HL-60/S4 treated with retinoic acid at 250 ng/mL for 4 days and 3 days (cell line): Measurements from ENCODE around the gene OXCT2.
"Not testable (repeated sequence)": the region's sequence is repeated elsewhere in the genome, so short reads cannot be mapped to it uniquely, and the experiment has no call there.

Source experiments
- in situ Hi-C: fragments of 300-500 bp; cut with MboI; formaldehyde crosslinking; loops from 2 replicates; pipeline ENCODE4 v1.7.0; 2022; ENCODE audit warnings: low sequenced_read_pairs

OXCT2 gene

DNA sequence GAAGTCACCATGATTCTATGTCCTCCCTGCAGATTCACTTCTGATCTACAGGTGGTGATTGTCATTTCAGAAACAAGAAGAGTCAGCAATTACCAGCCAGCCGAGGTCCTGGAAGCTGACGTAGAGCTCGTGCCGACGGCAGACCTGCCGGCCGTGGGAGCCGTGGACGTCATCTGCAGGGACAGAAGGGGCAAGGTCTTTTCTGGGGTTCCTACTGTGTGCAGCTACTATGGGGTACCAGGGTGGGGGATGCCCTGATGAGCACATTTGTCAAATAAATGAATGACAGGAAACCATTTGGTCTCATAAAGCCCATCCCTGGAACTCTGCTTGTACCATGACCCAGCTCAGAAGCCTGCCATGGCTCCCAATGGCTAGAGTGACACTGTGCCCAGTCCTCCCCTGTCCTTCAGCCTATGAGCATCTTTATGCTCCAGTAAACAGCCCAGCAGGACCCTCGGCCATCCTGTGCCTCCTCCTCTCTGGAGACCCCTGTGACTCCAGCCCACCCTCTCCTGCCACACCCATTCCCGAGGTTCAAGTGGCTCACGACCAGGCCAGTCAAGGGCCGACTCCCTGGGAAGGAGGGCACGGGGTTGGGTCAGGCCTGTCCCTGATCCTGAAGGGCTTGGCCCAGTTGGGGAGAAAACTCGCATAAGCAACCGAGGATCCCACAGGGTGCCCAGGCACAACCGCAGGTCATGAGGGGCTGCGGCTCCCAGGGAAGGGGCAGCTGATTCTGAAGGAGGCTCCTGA is 7.4 kb downstream of the OXCT2 start:
- in situ Hi-C loops, result not testable (repeated sequence)

DNA sequence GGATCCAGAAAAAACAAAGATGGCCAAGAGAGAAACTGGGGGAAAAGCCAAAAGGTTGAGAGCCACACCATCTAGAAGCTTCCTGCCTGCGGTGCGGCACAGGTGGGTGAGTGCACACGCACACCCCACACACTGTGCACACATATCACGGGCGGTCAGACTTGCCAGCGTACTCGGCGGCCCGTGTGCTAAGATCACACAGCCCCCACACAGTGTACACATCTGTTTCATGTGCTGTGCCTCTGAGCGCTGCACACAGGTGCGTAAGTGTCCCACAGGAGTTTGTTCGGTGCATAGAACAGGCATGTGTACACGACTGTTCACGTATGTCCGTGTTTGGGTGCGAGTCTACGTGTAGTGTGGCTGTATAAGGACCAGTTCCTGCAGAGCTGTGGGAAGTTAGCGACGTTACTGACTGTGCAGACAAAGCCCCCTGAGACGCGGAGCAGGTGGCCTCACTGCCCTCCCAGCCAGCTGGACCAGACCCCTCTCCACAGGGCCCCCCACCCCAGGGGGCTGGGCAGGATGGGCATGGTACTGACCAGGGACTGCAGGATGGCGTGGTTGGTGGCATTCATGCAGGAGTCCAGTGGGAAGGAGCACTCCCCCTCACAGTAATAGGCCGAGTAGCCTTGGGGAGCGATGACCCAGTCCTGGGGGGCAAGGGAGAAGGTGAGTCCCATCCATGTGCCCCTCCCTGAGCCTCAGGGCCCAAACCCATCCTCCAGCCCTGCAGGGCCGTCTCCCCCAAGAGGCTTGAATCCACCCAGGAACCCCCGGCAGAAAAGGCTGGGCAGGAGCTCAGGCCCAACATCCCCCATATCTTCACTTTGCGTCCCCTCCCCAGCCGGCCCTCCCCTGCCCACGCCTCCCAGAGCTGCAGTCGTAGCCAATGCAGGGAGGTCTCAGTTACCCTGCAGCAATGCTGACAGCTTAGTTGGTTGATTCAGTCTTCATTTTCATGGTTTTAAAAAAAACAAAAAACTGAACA is 8.3 kb downstream of the OXCT2 start:
- in situ Hi-C loops, result no loop called here

DNA sequence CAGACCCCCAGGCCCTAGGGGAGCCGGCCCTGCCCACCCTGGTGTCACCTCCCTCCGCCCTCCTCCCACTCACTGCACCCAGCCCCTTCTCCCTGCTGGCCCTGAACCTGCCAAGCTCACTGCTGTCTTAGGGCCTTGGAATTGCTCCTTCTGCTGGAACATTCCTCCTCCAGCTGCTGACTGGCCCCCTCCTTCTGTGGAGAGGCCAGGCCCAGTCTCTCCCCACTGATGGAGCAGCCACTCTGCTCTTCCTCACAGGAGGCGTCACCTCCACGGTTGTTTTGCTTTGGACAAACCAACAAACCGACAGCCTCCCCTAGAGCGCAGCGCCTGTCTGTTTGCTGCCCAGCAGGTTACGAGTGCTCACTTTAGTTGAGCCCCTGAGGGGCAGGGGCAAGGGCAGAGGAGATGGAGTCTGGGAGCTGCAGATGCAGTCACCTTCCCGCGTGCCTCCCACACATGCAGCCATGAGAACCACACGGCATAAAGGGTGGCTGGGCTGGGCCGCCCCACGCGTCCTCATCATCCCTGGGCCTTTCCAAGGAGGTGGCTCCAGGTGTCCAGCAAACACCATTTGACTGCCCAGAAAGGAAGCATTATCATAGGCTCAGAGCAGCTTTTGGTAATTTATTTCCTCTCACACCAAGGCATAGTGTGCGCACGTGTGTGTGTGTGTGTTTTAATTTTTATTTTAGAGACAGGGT is 9.4 kb downstream of the OXCT2 start:
- in situ Hi-C loops, result no loop called here

DNA sequence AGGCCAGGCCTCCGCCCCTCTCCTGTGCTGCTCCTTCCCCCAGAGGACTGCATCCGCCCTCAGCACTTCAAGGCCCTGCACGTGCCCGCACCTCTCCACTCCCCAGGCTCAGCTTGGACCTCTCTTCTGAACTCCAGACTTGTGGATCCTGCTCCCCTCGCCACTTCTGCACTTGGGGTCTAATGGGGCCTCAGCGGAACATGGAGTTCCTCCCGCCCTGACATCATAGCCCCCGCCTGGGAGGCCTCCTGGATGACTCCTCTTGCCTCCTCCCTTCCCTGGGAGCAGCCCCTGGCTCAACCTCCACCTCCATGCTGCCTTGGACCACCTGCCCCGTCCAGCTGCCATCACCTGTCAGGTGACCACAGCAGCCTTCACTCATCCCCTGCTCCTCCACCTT is 10.1 kb downstream of the OXCT2 start:
- in situ Hi-C loops, result no loop called here

DNA sequence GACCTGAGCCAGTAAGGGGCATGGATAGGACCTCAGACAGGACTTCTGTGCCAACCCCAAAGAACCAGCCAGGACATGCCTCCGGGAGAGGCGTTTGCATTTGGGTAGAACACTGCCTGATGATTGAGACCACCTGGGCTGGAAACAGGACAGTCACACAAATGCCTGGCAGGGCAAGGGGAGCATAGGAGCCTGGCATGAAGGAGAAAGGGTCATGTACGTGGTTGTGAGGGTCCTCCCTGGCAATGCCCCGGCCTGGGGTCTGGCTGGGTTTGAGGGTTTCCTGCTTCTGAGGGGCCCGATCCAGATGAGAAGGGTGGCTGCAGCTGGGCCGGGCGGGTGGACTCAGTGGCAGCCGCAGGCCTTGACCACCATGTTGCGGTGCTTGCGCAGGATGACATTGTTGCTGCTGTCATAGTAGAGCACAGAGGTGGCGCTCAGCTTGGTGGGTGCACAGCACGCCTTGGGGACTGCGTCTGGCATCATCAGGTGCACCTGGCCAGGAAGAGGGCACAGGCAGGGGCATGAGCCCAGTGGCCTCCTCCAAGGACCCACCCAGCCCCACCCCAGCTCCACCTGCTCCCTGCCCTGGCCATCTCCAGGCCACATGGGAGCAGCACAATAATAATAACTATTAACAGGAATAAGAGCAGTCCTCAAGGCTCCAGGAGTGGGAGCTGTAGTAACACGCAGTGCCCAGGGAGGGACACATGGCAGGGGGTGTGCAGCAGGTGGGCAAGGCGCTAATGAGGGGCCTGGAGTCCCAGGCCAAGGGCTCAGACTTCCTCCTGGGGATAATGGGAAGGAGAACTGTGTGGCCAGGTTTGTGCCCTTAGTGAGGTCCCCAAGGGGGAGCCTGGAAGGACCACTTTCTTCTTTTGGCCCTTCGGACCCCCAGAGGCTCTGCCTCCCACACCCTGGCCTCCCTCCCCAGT is 10.8 kb downstream of the OXCT2 start:
- in situ Hi-C loops, result no loop called here

DNA sequence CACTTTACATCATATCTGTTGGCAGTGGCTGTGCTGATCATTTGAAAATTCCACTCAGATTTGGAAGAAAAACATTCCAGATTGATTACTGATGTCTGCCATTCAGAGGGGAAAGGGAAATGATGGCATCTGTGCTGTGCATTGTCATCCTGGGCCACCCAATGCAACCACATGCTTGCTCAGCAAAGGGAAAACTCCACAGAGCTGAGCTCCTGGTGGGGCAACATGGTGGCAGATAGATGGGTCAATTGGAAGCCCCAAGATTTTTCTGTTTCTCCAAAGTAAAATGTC is 11.8 kb downstream of the OXCT2 start:
- in situ Hi-C loops, result no loop called here

DNA sequence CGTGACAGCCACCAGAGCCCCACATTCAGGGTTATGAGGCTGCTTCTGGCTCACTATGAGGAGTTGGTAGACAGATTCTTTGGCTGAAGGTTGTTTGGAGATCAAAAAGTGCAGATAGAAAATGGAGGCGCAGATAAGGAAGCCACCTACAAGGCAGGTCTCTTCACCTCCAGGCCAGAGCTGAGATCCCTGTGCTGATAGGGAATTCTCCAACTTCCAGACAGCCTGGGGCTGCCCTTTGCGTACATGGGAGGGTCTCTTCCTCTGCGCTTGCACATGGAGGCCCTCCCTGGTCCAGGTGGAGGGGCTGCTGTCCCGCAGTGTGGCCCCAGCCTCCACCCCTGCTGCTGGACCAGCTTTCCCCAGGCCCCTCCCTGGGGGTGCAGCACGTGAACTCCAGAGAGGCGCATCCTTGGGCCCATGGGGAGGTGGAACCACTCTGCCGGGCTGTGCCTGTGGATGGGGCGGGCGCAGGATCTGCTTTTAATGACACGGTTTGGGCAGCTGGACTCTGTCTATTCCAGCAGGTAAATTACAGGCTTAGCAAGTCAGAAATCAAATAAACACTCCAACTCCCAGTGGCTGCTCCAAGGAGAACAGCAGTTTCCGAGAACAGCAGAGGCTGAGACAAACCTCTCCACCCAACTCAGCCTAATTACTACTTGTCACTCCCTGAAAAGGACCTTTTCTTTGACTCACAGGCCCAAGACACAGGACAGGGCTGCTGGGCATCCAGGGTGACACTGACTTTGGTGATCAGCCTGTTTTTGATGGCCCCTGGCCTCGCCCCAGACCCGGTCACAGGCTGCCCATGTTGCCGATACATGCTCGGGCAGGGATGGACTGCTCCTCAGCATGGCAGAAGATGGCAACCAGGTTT is 12.4 kb downstream of the OXCT2 start:
- in situ Hi-C loops, result no loop called here

DNA sequence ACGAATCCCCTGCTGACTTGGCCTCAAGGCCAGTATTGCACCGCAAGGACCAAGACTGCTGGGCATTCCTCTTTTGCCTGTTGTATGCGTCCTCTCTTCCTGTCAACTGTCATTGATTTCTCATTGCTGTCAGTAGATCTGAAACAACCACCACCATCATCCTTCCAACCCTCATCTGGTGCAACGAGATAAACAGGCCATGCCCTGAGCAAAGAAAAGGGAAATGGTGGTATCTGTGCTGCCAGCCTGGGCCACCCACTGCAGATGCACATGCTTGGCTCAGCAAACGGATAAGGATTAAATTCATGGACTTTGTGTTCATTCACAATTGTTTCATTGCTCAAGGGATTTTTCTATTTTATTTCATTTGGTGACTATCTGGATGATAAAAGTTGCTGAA is 13.6 kb downstream of the OXCT2 start:
- in situ Hi-C loops, result no loop called here

DNA sequence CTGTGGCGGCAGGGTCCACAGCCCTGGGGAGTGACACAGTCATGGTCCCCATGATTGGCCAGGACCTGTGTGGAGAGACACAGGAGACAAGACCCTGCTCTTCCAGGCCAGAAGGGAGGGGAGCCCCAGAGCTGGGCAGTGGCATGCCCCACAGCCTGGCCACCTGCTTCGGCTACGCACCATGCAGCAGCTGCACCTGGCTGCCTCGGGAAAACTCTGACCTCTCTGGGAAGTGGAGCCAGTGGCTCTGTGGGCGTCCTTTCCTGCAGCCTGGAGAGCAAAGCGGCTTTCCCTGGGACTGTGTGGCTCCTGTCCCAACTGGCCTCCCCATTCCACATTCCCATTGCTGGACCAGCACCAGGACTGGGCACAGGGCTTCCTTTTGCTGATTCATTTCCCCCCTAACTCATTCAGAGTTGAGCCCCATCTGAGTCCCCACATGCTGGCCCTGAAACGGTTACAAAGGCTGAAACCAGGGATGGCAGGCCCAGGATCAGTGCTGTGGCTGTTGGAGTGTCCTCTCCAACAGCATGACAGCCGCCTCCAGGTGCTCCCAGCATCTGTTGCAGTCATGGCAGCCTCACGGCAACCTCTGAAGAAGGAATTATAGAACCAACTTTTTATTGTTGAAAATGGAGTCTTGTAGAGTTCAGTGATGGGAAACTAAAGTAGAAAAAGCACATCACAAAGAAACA is 15.0 kb downstream of the OXCT2 start:
- in situ Hi-C loops, result no loop called here

DNA sequence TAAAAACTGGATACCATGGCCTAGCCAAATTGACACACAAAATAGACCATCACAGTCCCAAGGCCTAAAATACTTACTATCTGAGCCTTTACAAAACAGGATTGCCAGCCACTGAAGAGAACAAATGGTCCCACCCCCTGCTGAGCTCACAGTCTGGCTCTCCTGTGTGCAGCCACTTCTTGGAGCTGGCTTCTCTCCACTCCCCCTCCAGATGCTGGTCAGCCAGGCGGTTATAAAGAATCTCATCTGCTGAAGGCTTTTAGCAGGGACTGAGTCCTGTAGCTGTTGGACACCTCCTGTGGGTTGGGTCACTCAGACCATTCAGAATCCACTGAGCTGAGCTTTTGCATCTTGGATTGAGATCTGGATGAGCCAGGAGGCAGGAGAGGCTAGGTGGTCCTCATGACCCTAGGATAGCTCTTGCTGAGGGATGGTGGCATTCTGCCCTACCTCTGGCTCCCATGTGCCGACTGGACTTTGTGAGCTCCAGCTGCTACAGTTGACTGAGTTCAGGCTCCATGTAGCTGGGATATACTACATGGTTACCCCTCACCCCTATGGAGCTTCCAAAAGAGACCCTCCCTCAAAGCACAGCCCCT is 16.1 kb downstream of the OXCT2 start:
- in situ Hi-C loops, result no loop called here

DNA sequence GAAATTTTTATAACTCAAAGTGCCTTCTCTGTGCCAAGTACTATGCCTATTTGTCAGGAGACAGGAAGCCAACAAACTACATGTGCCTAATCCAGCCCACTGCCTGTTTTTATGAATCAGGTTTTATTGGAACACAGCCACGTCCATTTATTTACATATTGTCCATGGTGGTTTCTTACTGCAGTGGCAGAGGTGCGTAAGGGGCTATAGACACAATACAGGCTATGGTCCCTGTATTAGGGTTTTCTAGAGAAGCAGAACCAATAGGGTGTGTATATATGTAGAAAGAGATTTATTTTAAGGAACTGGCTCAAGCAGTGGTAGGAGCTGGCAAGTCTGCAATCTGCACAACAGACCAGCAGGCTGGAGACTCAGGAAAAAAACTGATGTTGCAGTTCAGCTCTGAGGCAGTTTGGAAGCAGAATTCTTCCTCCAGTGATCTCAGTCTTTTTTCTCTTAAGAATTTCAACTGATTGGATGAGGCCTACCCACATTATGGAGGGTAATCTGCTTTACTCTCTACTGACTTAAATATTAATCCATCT is 17.1 kb downstream of the OXCT2 start:
- in situ Hi-C loops, result no loop called here

DNA sequence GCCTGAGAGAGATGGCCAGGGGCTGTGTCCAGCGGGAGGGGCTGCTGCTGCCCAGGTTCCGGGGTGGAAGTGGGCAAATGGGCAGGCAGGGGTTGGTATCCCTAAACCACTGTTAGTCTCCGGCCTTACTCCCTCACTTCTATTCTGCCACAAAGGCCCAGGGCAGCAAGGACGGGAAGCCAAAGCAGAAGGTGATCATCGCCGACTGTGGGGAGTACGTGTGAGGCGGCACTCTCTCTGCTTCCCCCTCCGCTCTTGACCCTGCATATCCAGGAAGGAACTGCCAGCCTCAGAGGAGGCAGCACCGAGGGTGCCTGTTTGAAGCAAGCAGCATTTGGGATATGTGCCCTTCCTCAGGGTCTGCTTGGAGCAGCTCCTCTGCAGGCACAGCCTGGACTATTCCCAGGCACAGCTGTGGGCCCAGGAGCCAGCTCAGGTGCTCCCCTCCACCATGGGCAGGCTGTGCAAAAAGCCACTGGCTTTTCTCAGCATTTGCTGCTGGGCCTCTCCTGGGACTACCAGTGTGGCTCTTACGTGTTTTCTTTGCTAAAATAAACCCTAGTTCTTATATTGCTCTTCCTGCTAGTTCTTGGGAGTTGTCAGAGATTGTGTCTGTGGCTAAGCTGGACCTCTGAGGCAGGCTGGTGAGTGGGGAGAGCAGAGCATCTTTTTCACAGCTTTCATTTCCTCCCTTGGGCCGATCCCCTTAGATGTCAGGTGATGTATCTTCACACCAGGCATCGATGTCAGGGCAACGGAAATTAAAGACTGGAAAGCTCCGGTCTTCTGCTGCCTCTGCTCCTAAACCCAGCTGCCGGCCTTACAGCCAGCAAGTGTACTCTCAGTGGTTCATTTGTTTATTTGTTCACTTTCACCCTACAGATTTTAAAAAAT is 17.8 kb downstream of the OXCT2 start:
- in situ Hi-C loops, result no loop called here

DNA sequence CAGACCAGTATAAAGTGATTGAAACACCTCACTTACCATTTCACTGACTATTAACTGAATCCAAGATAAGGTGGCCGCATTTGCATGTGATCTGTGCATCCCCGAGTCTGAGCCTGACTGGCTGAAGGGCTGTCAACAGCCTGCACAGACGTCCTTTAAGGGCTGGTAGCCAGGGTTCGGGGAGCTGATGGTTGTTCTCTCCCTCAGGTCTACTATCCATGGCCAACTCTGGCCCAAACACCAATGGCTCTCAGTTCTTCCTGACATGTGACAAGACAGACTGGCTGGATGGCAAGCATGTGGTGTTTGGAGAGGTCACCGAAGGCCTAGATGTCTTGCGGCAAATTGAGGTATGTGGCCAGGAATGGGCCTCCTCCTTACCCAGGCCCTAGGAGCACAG is 18.4 kb downstream of the OXCT2 start:
- in situ Hi-C loops, result no loop called here

DNA sequence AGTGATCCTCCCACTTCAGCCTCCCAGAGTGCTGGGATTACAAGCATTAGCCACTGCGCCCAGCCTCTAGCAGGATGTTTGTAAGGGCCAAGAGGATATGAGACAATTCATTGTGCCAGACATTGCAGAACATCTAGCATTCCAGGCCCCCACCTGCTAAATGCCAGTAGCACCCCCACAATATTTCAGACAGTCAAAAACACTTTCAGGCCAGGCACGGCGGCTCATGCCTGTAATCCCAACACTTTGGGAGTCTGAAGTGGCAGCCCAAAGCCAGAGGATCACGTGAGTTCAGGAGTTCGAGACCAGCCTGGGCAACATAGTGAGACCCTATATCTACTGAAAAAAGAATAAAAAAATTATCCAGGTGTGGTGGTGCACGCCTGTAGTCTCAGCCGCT is 19.6 kb downstream of the OXCT2 start:
- in situ Hi-C loops, result no loop called here

DNA sequence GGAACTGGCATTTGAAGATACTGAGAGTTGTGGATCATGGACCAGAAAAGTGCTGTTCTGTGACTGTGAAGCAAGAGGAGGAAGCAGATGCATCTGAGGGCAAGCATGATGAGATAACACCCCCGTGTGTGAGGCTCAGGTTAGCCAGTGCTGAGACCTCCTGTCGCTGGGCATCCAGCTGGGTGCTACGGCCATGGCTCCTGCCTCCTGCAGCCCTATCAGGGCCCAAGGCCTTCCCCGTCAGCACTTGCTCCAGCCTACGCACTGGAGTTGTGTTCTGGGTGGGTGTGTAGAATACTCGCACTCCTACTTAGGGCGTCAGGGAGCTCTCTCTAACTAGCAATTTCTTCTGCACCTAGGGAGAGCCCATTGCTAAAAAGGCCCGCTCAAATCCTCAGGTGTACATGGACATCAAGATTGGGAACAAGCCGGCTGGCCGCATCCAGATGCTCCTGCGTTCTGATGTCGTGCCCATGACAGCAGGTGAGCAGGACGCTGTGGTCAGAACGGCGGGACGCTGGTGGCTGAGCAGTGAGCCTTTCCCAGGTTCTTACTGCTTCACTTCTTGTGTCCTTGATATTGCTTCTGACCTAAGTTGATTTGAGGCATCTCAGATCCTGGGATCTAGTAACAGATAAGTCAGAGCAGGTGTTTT is 26.0 kb downstream of the OXCT2 start:
- in situ Hi-C loops, result no loop called here

DNA sequence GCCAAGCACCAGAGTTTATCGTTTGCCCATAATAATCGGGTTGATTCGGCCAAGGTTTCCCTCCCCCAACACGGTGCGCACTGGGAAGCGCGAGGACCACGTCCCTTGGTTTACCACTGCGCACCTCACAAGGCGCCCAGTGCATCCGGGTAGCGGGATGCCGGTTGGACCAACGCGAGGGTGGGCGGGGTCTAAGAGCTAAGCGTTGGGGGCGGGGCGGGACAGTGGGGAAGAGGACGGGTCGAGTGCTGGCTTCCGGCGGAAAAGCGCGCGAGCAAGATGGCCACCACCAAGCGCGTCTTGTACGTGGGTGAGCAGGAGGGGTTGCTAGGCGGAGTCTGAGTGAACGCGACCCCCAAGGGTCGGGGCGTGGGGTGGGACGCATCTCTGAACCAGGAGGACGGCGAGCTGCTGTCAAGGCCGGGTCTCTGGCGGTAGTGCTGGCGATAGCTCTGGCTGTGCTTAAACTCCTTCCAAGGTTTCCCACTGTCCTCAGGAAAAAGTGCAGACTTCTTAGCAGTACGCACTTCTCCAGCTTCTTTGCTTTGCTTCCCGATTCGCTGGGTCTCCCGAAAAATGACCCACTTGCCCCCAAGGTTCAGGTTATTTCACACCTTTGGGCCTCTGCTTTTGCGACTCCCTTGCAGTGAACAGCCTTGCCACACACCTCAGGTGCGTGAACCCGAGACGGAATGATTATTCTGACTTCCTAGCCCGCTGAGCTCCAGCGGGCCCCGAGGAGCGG is 32.4 kb downstream of the OXCT2 start, which contains the start of gene PPIE:
Gene PPIE (plus strand): TSS at position 261 of the 745 bp plus-strand sequence. CDS start 19 bp downstream, at position 280.
- in situ Hi-C loops, result no loop called here
